NT2/D1 (cell line): ENCODE data around the gene SV2A.

Experiments used
- DNase-seq: peaks from one replicate; pipeline ENCODE4 v3.0.0-alpha.2; 2011; ENCODE audit warnings: low read depth, low spot score
- H3K27me3 ChIP-seq: 2 replicates; pipeline ENCODE4 v1.6.0; 2011; ENCODE audit warnings: mild to moderate bottlenecking; ENCODE audit not compliant: insufficient read length, insufficient read depth
- H3K36me3 ChIP-seq: 2 replicates; pipeline ENCODE4 v1.6.1; 2011; ENCODE audit warnings: mild to moderate bottlenecking, low read length, mixed read lengths; ENCODE audit not compliant: insufficient read depth, insufficient read length
- H3K4me1 ChIP-seq: 2 replicates; pipeline ENCODE4 v1.5.1; 2011; ENCODE audit not compliant: insufficient read depth, insufficient read length
- H3K4me3 ChIP-seq: 2 replicates; pipeline ENCODE4 v1.5.1; 2011; ENCODE audit warnings: low read depth; ENCODE audit not compliant: insufficient read length
- H3K9ac ChIP-seq: 2 replicates; pipeline ENCODE4 v1.6.0; 2011; ENCODE audit warnings: low read depth; ENCODE audit not compliant: insufficient read length
- H3K9me3 ChIP-seq: 2 replicates; pipeline ENCODE4 v1.5.1; 2011; ENCODE audit warnings: mild to moderate bottlenecking, low read length; ENCODE audit not compliant: insufficient read depth
- SUZ12 ChIP-seq: IDR thresholded peaks from 2 replicates; pipeline ENCODE4 v1.6.1; 2011; ENCODE audit not compliant: insufficient read length, insufficient read depth; ENCODE audit errors: extremely low read depth
- YY1 ChIP-seq: IDR thresholded peaks from 2 replicates; pipeline ENCODE4 v1.6.1; 2011; ENCODE audit not compliant: insufficient read length, insufficient read depth
- ZNF274 ChIP-seq: IDR thresholded peaks from 2 replicates; pipeline ENCODE4 v1.6.1; 2011; ENCODE audit warnings: mild to moderate bottlenecking, low read depth, low read length

SV2A gene

GRCh38 chr1:149916193-149916897, 1.3 kb downstream of the SV2A start:
- TF ChIP-seq YY1 (no peak), SUZ12 (no peak), ZNF274 (no peak)
- H3K9me3 ChIP-seq: no peaks in the 10 kb centered on the region
- H3K36me3 ChIP-seq: peaks cover 22% of the 10 kb centered on the region
- no peaks in the 10 kb centered on the region for H3K27me3 ChIP-seq
- DNase-seq: no peak
- H3K4me1 ChIP-seq: peaks cover 19% of the 10 kb centered on the region
- H3K4me3 ChIP-seq: peak overlapping the region; percentile 89
- H3K9ac ChIP-seq: peak overlapping the region; percentile 93

- no peak for DNase-seq
- H3K36me3 ChIP-seq: peaks cover 29% of the 10 kb centered on the region
- TF ChIP-seq ZNF274: no peak
- TF ChIP-seq SUZ12: no peak
- TF ChIP-seq YY1: no peak
- no peaks in the 10 kb centered on the region for H3K27me3 ChIP-seq
- peak overlapping the region; percentile 93 for H3K9ac ChIP-seq
- H3K9me3 ChIP-seq: no peaks in the 10 kb centered on the region
- H3K4me3 ChIP-seq: no peak overlapping the region
- peaks cover 19% of the 10 kb centered on the region for H3K4me1 ChIP-seq
Observed at GRCh38 chr1:149915429-149916192, 2.0 kb downstream of the SV2A start.

GRCh38 chr1:149914545-149914944, 3.1 kb downstream of the SV2A start:
- Histone ChIP-seq H3K9ac (no peak overlapping the region), H3K4me1 (peaks cover 19% of the 10 kb centered on the region)

DNA sequence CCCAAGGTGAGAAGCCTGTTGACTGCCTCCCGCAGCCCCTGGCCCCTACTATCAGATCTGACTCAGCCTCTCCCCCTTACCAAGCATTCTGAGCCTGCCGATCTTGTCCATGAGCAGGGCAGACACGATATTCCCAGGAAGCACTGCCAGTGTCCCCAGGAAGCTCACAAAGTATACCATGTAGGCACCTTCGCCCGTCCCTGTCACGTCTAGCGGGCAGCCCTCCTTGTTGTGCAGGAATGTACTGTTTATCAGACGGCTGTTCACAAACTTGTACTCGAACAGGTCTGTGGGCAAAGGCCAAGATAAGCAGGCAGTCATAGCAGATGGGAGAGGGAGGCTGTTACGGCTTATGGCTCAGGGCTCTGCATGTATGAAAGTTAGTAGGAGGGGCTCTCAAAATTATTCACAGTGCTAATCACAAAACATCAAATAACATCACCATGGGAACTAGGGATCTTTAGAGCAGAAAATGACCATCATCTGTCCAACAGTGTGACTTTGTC, 11.0 kb downstream of the SV2A start:
- no peak overlapping the region for H3K9ac ChIP-seq
- no peaks in the 10 kb centered on the region for H3K4me1 ChIP-seq
- H3K36me3 ChIP-seq: peaks cover 52% of the 10 kb centered on the region
- no peaks in the 10 kb centered on the region for H3K9me3 ChIP-seq
- TF ChIP-seq SUZ12 (no peak), ZNF274 (no peak), YY1 (no peak)
- H3K4me3 ChIP-seq: no peak overlapping the region
- DNase-seq: no peak
- H3K27me3 ChIP-seq: no peaks in the 10 kb centered on the region

More at GRCh38 chr1:149914545-149914944, 3.1 kb downstream of the SV2A start:
- no peaks in the 10 kb centered on the region for H3K27me3 ChIP-seq
- no peak overlapping the region for H3K4me3 ChIP-seq
- H3K9me3 ChIP-seq: no peaks in the 10 kb centered on the region
- peaks cover 36% of the 10 kb centered on the region for H3K36me3 ChIP-seq
- TF ChIP-seq ZNF274: no peak
- no peak for TF ChIP-seq YY1
- no peak for TF ChIP-seq SUZ12
- DNase-seq: no peak

DNA sequence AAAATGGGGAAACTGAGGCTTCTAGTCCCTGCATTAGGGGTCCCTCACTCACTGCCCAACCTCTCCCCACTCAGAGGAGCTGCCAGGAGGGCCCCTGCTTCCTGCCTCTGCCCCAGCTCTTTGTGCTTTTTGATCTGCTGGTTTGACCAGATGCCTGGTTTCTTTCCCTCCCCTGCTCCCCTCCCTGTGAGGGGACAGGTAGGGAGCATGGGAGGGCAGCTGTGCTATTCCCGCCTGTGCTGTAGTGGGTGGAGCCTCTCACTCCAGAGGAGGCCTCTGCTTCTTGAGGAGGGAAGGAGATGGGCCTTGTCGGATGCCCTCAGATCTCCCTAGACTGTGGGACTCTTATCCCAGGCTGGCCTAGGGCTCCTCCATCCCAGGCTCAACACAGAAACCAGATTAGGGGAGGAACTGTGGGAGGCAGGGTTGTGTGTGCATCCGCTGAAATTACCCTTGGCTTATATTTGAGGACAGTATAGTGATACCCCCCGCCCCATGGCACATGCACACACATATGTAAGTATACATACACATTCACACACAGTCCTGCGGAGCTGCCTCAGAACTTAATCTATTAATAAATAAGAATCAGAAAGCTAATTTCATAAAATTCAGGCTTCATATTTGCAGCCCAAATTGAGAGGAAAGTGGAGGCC, 13.7 kb downstream of the SV2A start:
- DNase-seq: no peak
- no peak for TF ChIP-seq SUZ12
- TF ChIP-seq YY1: no peak
- no peak for TF ChIP-seq ZNF274
- H3K36me3 ChIP-seq: peaks cover 30% of the 10 kb centered on the region
- no peaks in the 10 kb centered on the region for H3K4me1 ChIP-seq
- no peaks in the 10 kb centered on the region for H3K27me3 ChIP-seq
- no peak overlapping the region for H3K4me3 ChIP-seq
- H3K9me3 ChIP-seq: no peaks in the 10 kb centered on the region
- peak overlapping the region; percentile 15 for H3K9ac ChIP-seq

- peak; percentile 66 for DNase-seq
- peaks cover 12% of the 10 kb centered on the region; the same call in 1 of the 2 replicates for H3K9me3 ChIP-seq
Observed at GRCh38 chr1:149899460-149900284, 18.0 kb downstream of the SV2A start, which contains the start of gene BOLA1. TSS of gene BOLA1 (plus strand) at chr1:149899568. CDS start at chr1:149900060, 492 bp downstream.

More at GRCh38 chr1:149899460-149900284, 18.0 kb downstream of the SV2A start, which contains the start of gene BOLA1:
- TF ChIP-seq YY1: no peak
- TF ChIP-seq SUZ12: no peak
- no peak for TF ChIP-seq ZNF274
- no peaks in the 10 kb centered on the region for H3K4me1 ChIP-seq
- no peaks in the 10 kb centered on the region for H3K27me3 ChIP-seq
- peaks cover 2% of the 10 kb centered on the region for H3K36me3 ChIP-seq
- H3K4me3 ChIP-seq: peak within 1 kb of the TSS; percentile 3
- no peak within 1 kb of the TSS for H3K9ac ChIP-seq
